HepG2 (cell line): ENCODE measurements around the gene GRAP. TPM values are rescaled to one million over a fixed set of nuclear protein-coding genes. Genes with fewer than 3 reads are reported as not detected.

Experiments used
- AGO1 ChIP-seq: fragments of 200-400 bp; formaldehyde crosslinking; IDR thresholded peaks from 2 replicates; pipeline ENCODE4 v1.6.1; 2017; ENCODE audit warnings: mild to moderate bottlenecking, low read depth, low read length, moderate library complexity; ENCODE audit not compliant: poor library complexity, severe bottlenecking
- ARNTL ChIP-seq: sonication (generic); formaldehyde crosslinking; IDR thresholded peaks from 2 replicates; pipeline ENCODE4 v1.4.0; 2020; ENCODE audit warnings: mild to moderate bottlenecking, missing genetic modification reagents
- FOXP1 ChIP-seq, 2 experiments: fragments of 450-650 bp in 1 of 2; IDR thresholded peaks; 2 replicates each; pipeline ENCODE4 v1.6.1; 2017 to 2018; ENCODE audit warnings: antibody characterized with exemption in 1 of 2
- NR1H2 ChIP-seq: sonication (generic); formaldehyde crosslinking; IDR thresholded peaks from 2 replicates; pipeline ENCODE4 v1.8.1; 2022; ENCODE audit warnings: low read depth, missing genetic modification reagents, borderline replicate concordance
- ONECUT2 ChIP-seq: sonication (generic); formaldehyde crosslinking; IDR thresholded peaks from 2 replicates; pipeline ENCODE4 v1.4.0; 2020; ENCODE audit warnings: missing genetic modification reagents
- PHF5A ChIP-seq: IDR thresholded peaks from one replicate; pipeline ENCODE4 v1.6.1; 2018; ENCODE audit warnings: low read depth, missing genetic modification reagents; ENCODE audit not compliant: unreplicated experiment
- REL ChIP-seq: sonication (generic); formaldehyde crosslinking; conservative IDR thresholded peaks from 2 replicates; pipeline ENCODE4 v1.8.0; 2022; ENCODE audit warnings: mild to moderate bottlenecking, missing genetic modification reagents, moderate library complexity
- TEAD2 ChIP-seq: sonication (generic); formaldehyde crosslinking; IDR thresholded peaks from 2 replicates; pipeline ENCODE4 v1.9.0; 2021; ENCODE audit warnings: missing genetic modification reagents
- TRAFD1 ChIP-seq: sonication (generic); formaldehyde crosslinking; IDR thresholded peaks from 2 replicates; pipeline ENCODE4 v1.5.1; 2020; ENCODE audit warnings: missing genetic modification reagents, mild to moderate bottlenecking, borderline replicate concordance
- UBTF ChIP-seq: sonication (generic); formaldehyde crosslinking; IDR thresholded peaks from 2 replicates; pipeline ENCODE4 v1.4.0; 2020; ENCODE audit warnings: mild to moderate bottlenecking, missing genetic modification reagents
- ZFYVE20 ChIP-seq: sonication (generic); formaldehyde crosslinking; IDR thresholded peaks from 2 replicates; pipeline ENCODE4 v1.8.0; 2023; ENCODE audit warnings: low read depth, mild to moderate bottlenecking, moderate library complexity, missing genetic modification reagents, borderline replicate concordance
- ZHX1 ChIP-seq: sonication (generic); formaldehyde crosslinking; IDR thresholded peaks from 2 replicates; pipeline ENCODE4 v1.8.1; 2022; ENCODE audit warnings: low read depth, mild to moderate bottlenecking, missing genetic modification reagents
- ZNF274 ChIP-seq: sonication (generic); formaldehyde crosslinking; IDR thresholded peaks from 2 replicates; pipeline ENCODE4 v1.5.1; 2020; ENCODE audit warnings: mild to moderate bottlenecking, missing genetic modification reagents
- ZNF460 ChIP-seq: sonication (generic); formaldehyde crosslinking; IDR thresholded peaks from 2 replicates; pipeline ENCODE4 v1.5.1; 2020; ENCODE audit warnings: missing genetic modification reagents, mild to moderate bottlenecking, borderline replicate concordance
- ZNF569 ChIP-seq: sonication (generic); formaldehyde crosslinking; IDR thresholded peaks from 2 replicates; pipeline ENCODE4 v1.5.0; 2020; ENCODE audit warnings: mild to moderate bottlenecking, missing genetic modification reagents, moderate library complexity, borderline replicate concordance
- ZNF660 ChIP-seq: sonication (generic); formaldehyde crosslinking; IDR thresholded peaks from 2 replicates; pipeline ENCODE4 v1.5.1; 2020; ENCODE audit warnings: mild to moderate bottlenecking, low read depth, missing genetic modification reagents, borderline replicate concordance
- ZNF720 ChIP-seq: sonication (generic); formaldehyde crosslinking; IDR thresholded peaks from 2 replicates; pipeline ENCODE4 v1.4.0; 2020; ENCODE audit warnings: missing genetic modification reagents
- ZNF776 ChIP-seq: sonication (generic); formaldehyde crosslinking; IDR thresholded peaks from 2 replicates; pipeline ENCODE4 v1.4.0; 2020; ENCODE audit warnings: mild to moderate bottlenecking, missing genetic modification reagents
- ZNF800 ChIP-seq: sonication (generic); formaldehyde crosslinking; IDR thresholded peaks from 2 replicates; pipeline ENCODE4 v1.4.0; 2020; ENCODE audit warnings: missing genetic modification reagents
- ZNF878 ChIP-seq: sonication (generic); formaldehyde crosslinking; IDR thresholded peaks from 2 replicates; pipeline ENCODE4 v1.8.1; 2023; ENCODE audit warnings: mild to moderate bottlenecking, missing genetic modification reagents, moderate library complexity
- polyA plus RNA-seq, 8 experiments: library from polyadenylated mRNA; depleted of rRNA in 3 of 8; stranded (reverse) in 7 of 8; unstranded in 1 of 8; fragments of >200 nt; fragmentation: Illumina TruSeq in 4 of 8; extraction: Trizol in 4 of 8; gene quantifications; 2 replicates each; pipeline versions ENCODE4 v1.2.1 to v1.2.3, GENCODE V29; 2011 to 2016; ENCODE audit warnings: low read depth in 4 of 8, missing spikeins in 1 of 8, mixed read lengths in 1 of 8; ENCODE audit not compliant: insufficient read depth in 1 of 8
- total RNA-seq, 5 experiments: library from RNA; depleted of rRNA; stranded (reverse); fragments of >200 nt; fragmentation: Illumina TruSeq; extraction: Trizol; gene quantifications; 2 replicates each; pipeline ENCODE4 v1.2.3, GENCODE V29; 2016; ENCODE audit warnings: low read depth in 1 of 5

GRAP gene
- total and polyA plus RNA-seq, 2 of the 13 experiments (the other 11 are each of a cell fraction or from before 2014, with no cell fraction given) = 0.77 to 1.7 TPM

GRCh38 chr17:18988546-18989173 is 58.1 kb downstream of the GRAP start (continued):
- TF ChIP-seq ZNF800 (CRISPR knock-in tag) = peak; percentile 77
- TF ChIP-seq UBTF (CRISPR knock-in tag) = peak; percentile 87
- TF ChIP-seq ZFYVE20 (CRISPR knock-in tag) = no peak
- no peak; the same call in 1 of the 2 replicates for TF ChIP-seq NR1H2 (CRISPR knock-in tag)
- TF ChIP-seq FOXP1 (IDR thresholded peaks at IDR 0.05) = no peak
- peak; percentile 78 for TF ChIP-seq FOXP1 (CRISPR knock-in tag; IDR thresholded peaks at IDR 0.05)
- TF ChIP-seq ZNF720 (CRISPR knock-in tag) = no peak
- no peak for TF ChIP-seq ZNF878 (CRISPR knock-in tag)
- TF ChIP-seq ZNF660 (CRISPR knock-in tag) = no peak
- TF ChIP-seq TRAFD1 (CRISPR knock-in tag) = peak; percentile 99
- TF ChIP-seq ZNF569 (CRISPR knock-in tag) = 0 out of 2 replicates have a peak, but pooled peaks have one; percentile 75
- TF ChIP-seq REL = 0 out of 2 replicates have a peak, but pooled peaks have one; percentile 29
- peak; percentile 71 for TF ChIP-seq AGO1
- TF ChIP-seq ONECUT2 = no peak
- no peak; the same call in 1 of the 2 replicates for TF ChIP-seq ZNF460 (CRISPR knock-in tag)
- TF ChIP-seq ZNF274 = peak; percentile 75; the same call in 1 of the 2 replicates
- 0 out of 2 replicates have a peak, but pooled peaks have one; percentile 53 for TF ChIP-seq TEAD2 (CRISPR knock-in tag)
- no peak; the same call in 1 of the 2 replicates for TF ChIP-seq ZNF776 (CRISPR knock-in tag)
- TF ChIP-seq PHF5A (CRISPR knock-in tag) = peak; percentile 96
- TF ChIP-seq ZHX1 = peak; percentile 90
- TF ChIP-seq ARNTL = peak; percentile 92
